Stimulated activated CD4-positive, alpha-beta T cell treated with anti-CD3 and anti-CD28 coated beads, Interleukin-12 subunit alpha, Interleukin-12 subunit beta, amount 100 ng/mL, for 48 hours (primary cell): ENCODE measurements around the gene TOB2.

ENCODE experiments used
- DNase-seq, 3 donors: peaks; one replicate each; pipeline ENCODE4 v3.0.0-alpha.2; 2020; ENCODE audit warnings: low read depth in 2 of 3, low spot score in 1 of 3

The TOB2 gene, protein sequence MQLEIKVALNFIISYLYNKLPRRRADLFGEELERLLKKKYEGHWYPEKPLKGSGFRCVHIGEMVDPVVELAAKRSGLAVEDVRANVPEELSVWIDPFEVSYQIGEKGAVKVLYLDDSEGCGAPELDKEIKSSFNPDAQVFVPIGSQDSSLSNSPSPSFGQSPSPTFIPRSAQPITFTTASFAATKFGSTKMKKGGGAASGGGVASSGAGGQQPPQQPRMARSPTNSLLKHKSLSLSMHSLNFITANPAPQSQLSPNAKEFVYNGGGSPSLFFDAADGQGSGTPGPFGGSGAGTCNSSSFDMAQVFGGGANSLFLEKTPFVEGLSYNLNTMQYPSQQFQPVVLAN

DNA sequence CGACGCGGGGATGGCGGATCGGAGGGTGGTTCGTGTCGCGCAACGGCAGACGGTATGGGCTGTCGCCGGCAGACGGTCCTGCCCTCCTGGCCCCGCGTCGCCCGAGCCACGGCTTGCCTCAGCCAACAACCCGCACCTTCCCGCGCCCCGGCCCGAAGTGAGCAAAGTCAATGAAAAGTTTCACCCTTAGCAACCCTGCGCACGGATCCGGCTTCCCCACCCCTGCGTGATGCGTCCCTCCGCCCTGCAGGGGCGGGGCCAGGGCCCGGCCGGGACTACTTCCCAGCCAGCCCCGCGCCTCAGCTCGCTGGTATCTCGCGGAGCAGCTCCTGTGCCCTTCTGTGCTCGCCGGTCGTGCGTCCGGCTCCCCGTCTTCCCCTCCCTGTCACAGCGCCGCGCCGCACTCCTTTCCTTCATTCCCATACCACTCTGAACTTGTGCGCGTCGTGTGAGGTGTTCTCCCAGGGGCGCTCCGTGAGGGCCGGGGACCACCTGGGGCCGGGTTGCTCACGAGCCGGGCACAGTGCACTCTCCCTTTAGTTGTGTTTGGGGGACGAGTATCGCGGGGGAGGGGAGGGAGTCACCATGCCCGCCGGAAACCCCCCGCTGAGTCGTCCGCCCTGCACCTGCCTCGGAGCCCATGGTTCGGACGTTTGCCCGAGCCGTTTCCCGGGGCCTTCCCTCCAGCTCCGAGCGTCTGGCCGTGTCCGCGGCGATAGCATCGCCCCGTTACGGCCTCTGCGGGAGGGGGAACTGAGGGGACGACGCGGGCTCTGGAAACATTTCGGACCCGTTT, at the start of gene TOB2:
Gene TOB2, minus strand, starts transcription at position 163 of the 796 bp plus-strand sequence. CDS start 9,456 bp downstream, outside the sequence.
- peak; percentile 92 to 94 (median 93) for DNase-seq

DNA sequence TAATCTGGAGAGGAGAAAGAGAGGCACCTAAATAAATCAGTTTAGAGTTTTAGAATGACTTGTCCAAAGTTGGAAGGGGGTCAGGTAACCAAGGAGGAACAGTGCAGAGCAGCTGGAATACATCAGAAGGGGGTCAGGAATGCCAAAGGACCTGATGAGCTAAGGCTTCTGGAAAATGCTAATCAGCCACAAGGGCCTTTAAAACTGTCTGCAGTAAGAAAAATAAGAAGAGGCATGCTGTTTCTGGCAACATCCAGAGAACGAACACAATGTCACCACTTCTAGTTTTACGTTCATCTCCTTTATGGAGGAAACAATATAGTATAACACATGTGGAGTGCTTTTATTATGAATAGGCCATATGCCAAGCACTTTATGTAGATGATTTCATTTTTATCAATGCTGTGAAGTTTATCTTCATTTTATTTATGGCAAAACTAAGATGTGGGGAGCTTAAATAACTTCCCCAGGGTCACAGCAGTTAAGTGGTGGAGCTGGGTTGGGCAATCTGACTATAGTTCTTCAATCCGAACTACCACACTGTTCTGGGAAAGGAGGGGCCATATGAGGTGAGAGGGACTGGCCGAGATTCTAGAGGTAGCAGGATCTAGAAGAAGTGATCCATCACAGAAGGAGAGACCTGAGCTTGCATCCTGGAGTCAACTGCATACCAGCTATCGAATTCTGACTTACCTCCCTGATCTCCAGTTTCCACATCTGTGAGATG, 44.9 kb upstream of the TOB2 start:
- no peak for DNase-seq

DNA sequence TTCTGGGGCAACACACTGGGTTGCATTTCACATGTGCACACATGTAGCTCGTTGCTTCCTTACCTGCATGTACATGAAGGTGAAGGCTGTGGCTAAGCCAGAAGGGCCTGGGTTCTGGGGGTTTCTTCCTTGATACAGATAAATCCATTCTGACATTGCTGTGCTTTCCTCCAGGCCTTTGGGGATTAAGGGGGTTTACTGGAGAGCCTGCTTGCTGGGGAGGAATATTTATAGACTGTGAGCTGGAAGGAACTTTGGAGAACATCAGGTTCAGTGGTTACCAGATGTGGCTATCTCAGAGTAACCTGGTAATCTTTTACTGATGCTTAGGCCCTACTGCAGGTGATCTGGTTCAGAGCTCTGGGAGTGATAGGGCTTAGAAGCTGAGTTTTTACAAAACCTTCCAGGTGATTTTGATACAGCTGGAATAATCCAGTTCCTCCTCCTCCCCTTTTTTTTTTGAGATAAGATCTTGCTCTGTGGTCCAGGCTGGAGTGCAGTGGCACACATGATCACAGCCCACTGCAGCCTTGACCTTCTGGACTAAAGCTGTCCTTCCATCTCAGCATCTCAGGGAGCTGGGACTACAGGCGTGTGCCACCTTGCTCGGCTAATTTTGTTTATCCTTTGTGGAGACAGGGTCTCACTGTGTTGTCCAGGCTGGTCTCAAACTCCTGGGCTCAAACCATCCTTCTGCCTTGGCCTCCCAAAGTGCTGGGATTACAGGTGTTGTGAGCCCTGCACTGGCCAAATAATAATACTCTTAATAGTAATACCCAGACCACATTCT, 42.2 kb upstream of the TOB2 start:
- DNase-seq: no peak

DNA sequence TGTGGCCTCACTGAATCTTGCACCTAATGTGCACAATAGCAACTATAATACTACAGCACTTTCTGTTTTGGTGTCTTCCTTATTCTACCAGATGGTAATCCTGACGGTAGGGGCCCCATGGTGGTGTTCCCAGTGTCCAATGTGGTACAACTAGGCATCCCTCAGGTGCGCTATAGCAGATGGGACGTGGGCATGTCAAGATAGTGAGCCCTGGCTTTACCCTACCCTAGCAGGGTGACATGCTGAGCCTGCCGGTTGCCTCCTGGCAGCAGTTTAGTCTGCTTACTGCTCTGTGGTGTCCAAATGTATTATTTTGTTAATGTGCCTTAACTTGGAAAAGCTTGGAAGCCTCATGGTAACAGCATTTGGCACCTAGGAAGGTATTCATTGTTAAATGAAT, 41.5 kb upstream of the TOB2 start:
- DNase-seq: no peak

GRCh38 chr22:41487037-41487935, 40.7 kb upstream of the TOB2 start:
- no peak for DNase-seq

GRCh38 chr22:41485033-41485432, 38.4 kb upstream of the TOB2 start:
- no peak for DNase-seq

DNA sequence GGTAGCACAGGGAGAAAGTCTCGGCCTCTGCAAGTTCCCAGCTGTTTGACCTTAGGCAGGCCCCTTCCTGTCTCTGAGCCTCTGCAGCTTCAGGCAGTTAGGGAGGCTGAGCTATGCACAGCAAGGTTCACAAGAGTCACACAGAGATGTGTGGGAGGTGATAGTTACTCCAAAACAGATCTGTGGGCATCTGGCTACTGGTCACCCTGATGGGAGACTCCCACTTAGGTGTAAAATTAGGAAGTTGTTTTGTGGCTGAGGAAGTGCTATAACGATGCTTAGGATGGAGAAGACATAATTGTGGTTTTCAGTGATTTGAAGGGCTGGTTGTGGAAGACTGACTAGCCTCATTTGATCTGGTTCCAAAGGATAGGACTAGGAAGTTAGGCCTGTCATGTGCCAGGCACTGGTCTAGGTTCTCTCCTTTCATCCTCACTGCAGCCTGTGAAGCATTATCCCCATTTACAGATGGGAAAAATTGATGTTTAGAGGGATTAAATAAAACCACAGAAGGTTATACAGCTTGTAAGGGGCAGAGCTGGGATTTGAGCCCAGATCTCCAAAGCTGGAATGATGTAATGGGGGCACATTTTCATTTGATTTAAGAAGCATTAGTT, 35.8 kb upstream of the TOB2 start:
- no peak for DNase-seq

DNA sequence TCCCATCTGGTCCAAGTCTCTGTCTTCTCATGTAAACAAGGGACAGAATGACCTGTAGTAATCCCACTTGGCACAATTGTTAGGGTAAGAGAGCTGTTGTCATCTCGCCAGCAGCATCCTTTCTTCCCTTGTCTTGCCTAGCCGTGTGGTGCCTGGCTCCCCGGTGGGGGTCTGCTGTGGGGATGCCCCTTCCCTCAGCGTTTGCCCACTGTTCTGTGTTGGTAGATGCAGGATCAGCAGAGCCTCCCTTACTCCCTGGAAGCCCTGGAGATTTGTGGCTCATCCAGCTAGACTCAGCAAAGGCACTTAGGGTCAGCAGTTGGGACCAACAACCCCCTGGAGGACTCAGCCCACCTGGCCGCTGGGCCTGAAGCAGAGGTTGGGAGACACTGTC, 35.3 kb upstream of the TOB2 start:
- DNase-seq: no peak

- no peak for DNase-seq
Measured at GRCh38 chr22:41481131-41481830, 34.7 kb upstream of the TOB2 start.

- no peak for DNase-seq
Measured at GRCh38 chr22:41480397-41480735, 33.8 kb upstream of the TOB2 start.

DNA sequence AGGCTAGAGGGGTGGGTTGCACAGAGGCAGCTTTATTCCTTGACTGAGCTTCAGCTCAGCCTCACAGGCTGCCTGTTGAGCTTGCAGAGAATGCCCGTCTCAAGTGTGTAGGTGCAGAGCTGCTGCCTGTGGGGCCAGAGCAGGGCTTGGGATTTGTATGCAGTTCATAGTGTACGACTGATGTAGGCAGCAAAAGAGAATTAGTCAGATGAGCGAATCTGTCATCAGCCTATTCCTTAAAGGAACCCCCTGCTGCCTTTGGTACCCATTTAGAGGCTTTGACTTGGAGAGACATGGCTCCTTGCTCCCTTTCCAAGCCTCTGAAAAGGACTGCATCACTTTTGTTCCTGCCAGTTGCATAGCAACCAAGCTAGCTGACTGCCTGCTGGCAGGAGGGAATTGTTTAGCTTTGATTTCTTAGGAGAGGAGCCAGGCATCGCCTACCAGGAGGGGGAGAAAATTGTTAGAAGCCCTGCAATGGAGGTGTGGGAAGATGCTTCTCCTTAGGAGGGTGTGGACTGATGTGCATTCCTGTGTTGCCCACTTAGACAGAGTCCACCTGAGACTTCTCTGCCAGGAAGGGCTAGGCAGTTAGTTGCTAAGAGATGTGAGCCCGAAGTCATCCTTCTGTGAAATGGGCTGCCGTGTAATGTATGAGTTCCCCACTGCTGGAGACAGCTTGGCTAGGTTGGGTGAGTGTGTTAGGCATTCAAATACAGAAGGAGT, 33.2 kb upstream of the TOB2 start:
- DNase-seq: no peak

DNA sequence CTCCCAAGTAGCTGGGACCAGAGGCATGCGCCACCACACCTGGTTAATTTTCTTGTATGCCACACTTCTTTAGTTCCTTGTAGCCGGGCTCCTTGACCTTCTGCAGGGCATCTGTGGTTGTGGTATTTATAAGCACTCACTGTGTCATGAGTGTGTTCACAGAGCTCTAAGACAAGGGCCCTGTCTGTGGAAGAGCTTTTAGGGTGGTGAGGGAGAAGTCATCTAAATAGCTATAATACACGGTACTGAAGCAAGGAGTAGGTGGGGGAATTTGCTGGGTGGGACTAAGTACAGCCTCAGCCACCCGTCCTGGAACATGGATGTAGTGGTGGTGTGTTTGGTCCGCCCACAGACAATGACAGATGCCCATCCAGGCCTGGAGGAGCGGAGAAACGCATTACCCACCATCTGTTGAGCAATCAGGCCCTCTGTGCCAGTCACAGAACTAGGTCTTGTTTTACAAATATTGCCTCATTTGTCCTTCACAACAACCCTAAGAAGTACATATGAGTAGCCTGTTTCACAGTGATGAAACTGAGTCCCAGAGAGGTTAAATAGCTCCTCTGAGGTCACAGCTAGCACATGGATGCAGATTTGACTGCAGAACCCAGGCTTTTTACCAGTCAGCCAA, 32.4 kb upstream of the TOB2 start:
- DNase-seq: no peak

DNA sequence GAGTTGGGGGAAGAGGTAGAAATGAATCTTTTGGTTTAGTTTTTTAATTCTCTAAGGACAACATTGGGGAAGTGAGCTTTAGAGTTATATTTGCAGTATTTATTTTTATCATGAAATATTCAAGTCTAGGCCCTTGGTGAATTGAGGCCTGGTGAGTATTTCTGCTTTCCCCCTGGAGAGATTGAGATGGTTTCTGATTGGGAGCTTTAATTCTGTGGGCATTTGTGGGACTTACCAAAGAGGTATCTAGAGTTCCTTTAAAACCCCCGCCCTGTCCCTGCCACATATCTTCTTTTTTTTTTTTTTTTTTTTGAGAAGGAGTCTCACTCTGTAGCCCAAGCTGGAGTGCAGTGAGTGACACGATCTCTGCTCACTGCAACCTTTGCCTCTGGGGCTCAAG, 31.9 kb upstream of the TOB2 start:
- no peak for DNase-seq

DNA sequence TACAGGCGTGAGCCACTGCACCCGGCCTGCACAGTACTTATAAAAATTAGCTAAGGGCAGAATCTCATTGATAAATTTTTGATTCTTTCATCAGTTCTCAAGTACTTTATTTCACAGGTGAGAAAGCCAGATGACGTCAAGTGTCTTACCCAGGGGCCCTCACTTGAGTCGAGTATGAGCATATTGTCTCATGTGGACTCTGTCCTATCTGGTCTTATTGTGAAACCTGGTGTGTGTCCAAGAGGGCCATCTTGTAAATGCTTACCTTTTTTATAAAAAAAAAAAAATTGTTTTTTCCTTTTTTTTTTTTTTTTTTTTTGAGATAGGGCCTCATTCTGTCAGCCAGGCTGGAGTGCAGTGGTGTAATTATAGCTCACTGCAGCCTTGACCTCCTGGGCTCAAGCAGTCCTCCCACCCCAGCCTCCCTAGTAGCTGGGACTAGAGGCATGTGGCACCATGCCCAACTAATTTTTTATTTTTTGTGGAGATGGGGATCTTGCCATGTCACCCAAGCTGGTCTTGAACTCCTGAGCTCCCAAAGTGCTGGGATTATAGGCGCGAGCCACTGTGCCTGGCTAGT, 28.4 kb upstream of the TOB2 start:
- no peak for DNase-seq

- no peak for DNase-seq
Measured at GRCh38 chr22:41471568-41471967, 25.0 kb upstream of the TOB2 start.

GRCh38 chr22:41470886-41471285, 24.3 kb upstream of the TOB2 start:
- DNase-seq: no peak

- peak in 1 of 3 donors; percentile 15 for DNase-seq
Measured at GRCh38 chr22:41469218-41469851, 22.7 kb upstream of the TOB2 start.
